ENCODE data around the gene PC. TPM values are rescaled to one million over a fixed set of nuclear protein-coding genes. Genes with fewer than 3 reads are reported as not detected.
"Not testable (repeated sequence)": the region's sequence is repeated elsewhere in the genome, so short reads cannot be mapped to it uniquely, and the experiment has no call there.

The PC gene, protein sequence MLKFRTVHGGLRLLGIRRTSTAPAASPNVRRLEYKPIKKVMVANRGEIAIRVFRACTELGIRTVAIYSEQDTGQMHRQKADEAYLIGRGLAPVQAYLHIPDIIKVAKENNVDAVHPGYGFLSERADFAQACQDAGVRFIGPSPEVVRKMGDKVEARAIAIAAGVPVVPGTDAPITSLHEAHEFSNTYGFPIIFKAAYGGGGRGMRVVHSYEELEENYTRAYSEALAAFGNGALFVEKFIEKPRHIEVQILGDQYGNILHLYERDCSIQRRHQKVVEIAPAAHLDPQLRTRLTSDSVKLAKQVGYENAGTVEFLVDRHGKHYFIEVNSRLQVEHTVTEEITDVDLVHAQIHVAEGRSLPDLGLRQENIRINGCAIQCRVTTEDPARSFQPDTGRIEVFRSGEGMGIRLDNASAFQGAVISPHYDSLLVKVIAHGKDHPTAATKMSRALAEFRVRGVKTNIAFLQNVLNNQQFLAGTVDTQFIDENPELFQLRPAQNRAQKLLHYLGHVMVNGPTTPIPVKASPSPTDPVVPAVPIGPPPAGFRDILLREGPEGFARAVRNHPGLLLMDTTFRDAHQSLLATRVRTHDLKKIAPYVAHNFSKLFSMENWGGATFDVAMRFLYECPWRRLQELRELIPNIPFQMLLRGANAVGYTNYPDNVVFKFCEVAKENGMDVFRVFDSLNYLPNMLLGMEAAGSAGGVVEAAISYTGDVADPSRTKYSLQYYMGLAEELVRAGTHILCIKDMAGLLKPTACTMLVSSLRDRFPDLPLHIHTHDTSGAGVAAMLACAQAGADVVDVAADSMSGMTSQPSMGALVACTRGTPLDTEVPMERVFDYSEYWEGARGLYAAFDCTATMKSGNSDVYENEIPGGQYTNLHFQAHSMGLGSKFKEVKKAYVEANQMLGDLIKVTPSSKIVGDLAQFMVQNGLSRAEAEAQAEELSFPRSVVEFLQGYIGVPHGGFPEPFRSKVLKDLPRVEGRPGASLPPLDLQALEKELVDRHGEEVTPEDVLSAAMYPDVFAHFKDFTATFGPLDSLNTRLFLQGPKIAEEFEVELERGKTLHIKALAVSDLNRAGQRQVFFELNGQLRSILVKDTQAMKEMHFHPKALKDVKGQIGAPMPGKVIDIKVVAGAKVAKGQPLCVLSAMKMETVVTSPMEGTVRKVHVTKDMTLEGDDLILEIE
- 8.6 TPM for total RNA-seq
- long read RNA-seq, full-length matches to known transcripts, result 9 of 15 reads
- long read RNA-seq, partial matches to known transcripts, result 5 of 15 reads
- long read RNA-seq, other reads (novel, unspliced or antisense), result 1 of 15 reads

DNA sequence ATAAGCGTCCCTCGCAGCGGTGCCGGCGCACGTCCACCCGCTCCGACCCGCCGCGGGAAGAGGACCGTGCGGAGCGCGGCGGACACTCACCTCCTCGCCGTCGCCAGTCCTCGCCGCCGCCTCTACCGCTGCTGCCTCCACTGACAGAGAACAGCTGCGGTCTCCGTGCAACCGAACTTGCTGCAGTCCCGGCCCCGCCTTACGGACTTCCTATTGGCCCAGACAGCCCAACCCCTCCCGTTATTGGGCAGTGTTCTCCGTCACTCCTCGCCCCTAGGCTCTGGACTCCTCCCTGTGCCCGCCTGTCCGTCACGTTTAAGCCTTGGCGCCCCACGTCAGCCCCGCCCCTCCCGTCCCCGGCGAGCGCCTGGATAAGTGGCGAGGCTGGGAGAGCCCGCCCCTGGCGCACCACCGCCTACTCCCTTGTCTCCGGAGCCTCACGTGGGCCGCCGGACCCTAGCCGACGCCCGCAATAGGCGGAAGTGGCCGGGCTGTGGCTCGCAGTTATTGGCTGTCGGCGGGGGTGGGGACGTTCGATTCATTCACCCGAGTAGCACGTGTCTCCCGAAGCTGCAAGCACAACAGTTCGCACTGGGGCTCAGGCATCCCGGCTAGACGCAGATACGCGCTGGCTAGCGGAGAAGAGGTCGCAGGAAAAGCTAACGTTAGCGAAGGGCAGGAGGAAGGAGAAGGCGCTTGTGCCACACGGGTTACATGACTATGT, at the start of gene PC:
Gene PC, minus strand, starts transcription at position 152 of the 724 bp plus-strand sequence. CDS start 86,224 bp downstream, outside the sequence.
- peak; percentile 100 for DNase-seq
- intact Hi-C loops (cut with DNase I), result no loop called here
- ATAC-seq (ENCODE audit: poor library complexity), result peak; percentile 99

DNA sequence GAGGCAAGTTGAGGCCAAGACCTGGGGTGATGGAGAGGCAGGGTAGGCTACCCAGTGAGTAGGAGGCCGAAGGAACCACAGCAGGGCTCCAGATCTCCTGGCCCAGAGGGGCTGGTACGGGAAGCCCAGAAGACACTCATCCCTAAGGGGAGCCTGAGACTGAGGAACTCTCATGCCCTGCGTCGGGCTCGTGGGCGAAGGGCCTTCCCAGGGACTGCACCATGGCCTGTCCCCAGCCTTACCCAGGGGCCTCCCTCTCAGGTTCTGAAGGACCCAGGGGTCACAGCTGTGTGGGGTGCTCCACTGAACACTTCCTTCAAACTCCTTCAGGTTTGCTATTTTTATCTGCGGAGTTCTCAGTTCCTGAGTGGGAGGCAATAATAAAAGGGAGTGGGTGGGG, 48.9 kb upstream of the PC start:
- no peak for DNase-seq

DNA sequence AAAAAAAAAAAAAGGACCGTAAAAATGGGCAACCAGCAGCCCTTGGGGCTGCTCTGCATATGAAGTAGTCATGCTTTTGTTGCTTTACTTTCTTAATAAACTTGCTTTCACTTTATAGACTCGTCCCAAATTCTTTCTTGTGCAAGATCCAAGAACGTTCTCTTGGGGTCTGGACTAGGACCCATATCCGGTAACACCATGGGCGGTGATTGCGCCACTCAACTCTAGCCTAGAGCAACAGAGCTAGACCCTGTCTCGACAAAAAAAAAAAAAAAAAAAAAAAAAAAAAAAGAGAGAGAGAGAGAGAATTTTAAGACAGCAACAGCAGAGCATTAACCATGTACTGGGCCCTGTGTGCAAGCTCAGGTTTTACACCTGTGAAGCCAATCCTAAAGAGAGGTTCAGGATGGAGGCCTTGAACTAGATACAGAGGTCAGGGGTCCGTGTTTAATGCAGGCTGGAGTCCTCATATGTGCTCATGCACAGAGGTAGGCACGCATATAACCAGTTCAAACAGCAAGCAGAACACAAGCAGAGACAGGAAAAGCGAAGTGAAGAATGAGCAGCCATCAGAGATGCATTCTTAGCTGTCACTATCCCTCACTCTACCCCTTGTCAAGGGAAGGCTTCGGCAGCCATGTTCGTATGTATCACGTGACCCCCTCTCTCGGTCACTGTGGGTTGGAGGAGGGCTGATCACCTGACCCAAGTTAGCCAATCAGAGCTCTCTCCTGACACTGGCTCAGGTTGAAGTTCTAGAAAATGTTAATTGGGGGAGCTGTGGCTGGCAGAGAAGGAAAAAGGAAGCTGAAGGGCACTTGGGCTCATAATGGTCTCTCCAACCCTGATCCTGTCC, 48.1 kb upstream of the PC start:
- peak; percentile 72 for DNase-seq
- ATAC-seq (ENCODE audit: poor library complexity), result peak; percentile 68
- intact Hi-C loops (cut with DNase I), result no loop called here

More for the DNA sequence above, 48.9 kb upstream of the PC start:
- intact Hi-C loops (cut with DNase I), result no loop called here
- no peak for ATAC-seq (ENCODE audit: poor library complexity)

DNA sequence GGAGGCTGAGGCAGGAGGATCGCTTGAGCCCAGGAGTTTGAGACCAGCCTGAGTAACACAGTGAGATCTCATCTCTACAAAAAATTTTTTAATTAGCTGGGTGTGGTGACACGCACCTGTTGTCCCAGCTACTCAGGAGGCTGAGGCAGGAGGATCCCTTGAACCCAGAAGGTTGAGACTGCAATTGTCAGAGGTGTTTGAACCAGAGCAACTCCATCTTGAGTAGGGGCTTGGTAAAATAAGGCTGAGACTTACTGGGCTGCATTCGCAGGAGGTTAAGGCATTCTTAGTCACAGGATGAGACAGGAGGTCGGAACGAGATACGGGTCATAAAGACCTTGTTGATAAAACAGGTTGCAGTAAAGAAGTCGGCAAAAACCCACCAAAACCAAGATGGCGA, 47.0 kb upstream of the PC start:
- ATAC-seq (ENCODE audit: poor library complexity); DNase-seq; intact Hi-C loops (cut with DNase I): not testable (repeated sequence)

DNA sequence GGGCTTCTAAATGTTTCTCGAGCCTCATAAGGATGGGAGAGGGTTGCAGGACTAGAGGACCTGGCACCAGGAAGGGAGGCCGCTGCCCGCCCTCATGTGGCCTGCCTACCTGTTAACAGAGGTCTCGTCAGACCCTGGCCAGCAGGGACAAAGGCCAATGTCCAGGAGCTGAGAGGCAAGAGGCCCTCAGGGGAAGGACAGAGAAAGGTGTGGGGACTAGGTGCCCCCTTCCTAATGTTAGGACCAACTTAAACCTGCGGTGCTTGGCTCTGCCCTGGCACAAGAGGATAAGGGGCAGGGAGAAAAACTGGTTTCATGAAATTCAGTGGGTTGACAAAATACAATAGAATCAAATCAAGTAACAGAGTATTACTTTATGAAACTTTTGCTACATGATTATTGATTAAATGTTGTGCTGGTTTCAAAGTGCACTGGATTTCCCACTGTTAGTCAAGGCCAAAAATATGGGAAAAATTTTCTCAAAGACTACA, 44.8 kb upstream of the PC start:
- DNase-seq, result no peak
- no peak for ATAC-seq (ENCODE audit: poor library complexity)
- intact Hi-C loops (cut with DNase I), result no loop called here

DNA sequence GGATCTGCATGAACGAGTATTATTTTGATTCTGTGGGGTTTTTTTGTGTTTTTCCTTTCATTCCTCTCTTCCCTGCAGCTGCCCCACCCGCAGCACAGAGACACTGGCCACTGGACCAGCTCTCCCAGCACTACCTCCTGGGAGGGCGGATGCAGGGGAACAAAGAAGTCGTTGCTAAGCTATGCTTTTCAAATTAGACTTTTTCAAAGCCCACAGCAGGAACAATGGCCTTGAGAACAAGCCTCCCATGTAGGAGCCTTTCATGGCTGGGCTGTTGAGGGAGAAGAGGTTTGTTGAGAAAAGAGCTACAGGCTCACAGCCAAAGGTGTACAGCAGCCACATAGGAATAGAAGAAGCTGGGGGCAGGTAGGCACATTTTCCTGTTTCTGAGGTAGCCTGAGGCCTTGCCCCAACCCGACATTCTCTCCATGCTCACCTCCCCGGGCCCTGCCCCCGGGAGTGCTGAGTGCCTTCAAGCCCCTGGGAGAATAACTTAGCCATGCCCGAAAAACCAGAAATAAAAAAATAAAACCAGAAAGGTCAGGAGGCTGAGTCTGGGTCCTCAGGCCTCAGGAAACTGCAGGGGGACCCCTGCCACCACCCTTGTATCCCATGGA, 44.2 kb upstream of the PC start:
- intact Hi-C loops (cut with DNase I), result no loop called here
- DNase-seq, result no peak
- ATAC-seq (ENCODE audit: poor library complexity), result no peak

DNA sequence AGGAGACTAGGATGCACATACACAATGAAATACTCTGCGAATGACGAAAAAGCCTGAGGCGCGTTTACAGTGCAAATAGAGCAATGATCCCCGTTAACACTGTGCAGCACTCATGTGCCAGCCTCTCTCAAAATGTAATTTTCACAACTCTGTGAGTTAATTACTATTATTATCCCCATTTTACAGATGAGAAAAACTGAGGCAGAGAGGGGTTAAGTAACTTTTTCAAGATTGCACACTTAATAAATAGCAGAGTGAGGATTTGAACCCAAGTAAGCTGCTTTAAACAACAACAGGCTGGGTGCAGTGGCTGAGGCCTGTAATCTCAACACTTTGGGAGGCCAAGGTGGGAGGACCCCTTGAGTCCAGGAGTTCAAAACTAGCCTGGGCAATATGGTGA, 43.1 kb upstream of the PC start:
- DNase-seq, result no peak
- no peak for ATAC-seq (ENCODE audit: poor library complexity)
- intact Hi-C loops (cut with DNase I), result no loop called here

DNA sequence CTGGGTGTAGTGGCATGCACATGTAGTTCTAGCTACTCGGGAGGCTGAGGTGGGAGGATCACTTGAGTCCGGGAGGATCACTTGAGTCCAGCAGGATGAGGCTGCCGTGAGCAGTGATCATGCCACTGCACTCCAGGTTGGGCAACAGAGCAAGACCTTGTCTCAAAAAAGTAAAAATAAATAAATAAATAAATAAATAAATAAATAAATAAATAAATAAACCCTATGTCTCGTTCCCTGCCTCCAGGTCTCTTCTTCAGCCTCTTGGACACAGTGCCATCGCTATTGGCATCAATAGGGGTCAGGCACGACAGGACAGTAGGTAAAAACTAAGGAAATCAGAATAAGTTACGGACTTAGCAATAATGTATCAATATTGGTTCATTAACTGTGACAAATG, 41.4 kb upstream of the PC start:
- intact Hi-C loops (cut with DNase I), result no loop called here
- ATAC-seq (ENCODE audit: poor library complexity) (no peak), DNase-seq (no peak)

DNA sequence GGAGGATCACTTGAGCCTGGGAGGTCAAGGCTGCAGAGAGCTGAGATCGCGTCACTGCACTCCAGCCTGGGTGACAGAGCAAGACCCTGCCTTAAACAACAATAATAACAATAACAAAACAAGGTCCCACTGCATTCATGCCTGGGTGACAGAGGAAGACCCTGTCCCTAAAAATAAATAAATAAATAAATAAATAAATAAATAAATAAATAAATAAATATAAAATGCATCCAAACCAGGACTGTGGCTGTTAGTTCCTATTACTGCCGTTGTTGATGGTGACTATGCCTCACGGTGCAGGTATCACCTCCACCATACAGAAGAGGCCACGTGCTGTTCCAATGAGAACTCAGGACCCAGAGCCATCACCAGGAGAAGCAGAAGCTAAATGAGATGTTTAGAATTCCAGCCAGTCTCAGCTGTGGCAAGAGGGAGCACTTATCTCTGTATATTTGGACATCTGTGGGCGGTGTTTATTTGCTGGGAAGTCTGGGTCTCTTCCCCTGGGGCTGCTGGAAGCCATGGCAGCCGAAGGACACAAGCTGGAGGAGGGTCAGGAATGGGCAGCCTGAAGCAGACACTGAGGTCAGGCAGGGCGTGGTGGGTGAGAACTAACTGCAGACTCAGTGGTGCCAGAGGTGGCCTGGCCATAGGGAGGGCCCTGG, 38.6 kb upstream of the PC start:
- ATAC-seq (ENCODE audit: poor library complexity), result peak; percentile 53
- DNase-seq, result peak; percentile 45
- intact Hi-C loops (cut with DNase I), result no loop called here

DNA sequence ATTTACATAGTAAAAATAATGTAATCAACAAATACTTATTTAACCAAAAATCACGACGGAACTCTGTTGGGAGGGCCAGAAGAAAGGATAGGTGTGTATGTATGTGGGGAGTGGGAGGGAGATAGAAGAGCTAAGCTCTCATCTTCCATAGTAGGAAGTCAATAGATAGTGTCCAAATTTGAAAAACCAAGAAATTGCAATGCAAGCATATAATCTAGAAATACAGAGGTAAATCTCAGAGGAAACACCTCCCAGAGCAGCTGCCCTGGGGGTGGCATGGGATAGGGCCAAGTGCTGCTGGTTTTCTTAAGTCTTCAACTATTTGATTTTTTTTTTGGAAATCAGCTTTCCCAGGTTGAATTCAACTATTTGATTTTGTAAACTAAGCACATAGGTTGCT, 33.9 kb upstream of the PC start:
- DNase-seq, result no peak
- no peak for ATAC-seq (ENCODE audit: poor library complexity)
- intact Hi-C loops (cut with DNase I), result no loop called here

DNA sequence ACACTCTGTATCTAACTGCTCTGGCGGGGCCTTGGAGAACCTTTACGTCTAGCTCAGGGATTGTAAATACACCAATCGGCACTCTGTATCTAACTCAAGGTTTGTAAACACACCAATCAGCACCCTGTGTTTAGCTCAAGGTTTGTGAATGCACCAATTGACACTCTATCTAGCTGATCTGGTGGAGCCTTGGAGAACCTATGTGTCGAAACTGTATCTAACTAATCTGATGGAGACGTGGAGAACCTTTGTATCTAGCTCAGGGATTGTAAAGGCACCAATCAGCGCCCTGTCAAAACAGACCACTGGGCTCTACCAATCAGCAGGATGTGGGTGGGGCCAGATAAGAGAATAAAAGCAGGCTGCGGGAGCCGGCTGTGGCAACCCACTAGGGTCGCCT, 31.2 kb upstream of the PC start:
- ATAC-seq (ENCODE audit: poor library complexity); intact Hi-C loops (cut with DNase I); DNase-seq: not testable (repeated sequence)

DNA sequence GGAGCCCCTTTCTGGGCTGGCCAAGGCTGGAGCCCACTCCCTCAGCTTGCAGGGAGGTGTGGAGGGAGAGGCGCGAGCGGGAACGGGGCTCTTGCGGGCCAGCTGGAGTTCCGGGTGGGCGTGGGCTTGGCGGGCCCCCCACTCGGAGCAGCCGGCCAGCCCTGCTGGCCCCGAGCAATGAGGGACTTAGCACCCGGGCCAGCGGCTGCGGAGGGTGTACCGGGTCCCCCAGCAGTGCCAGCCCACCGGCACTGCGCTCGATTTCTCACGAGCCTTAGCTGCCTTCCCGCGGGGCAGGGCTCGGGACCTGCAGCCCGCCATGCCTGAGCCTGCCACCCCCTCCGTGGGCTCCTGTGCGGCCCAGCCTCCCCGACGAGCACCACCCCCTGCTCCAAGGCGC, 30.6 kb upstream of the PC start:
- DNase-seq; intact Hi-C loops (cut with DNase I); ATAC-seq (ENCODE audit: poor library complexity): not testable (repeated sequence)

DNA sequence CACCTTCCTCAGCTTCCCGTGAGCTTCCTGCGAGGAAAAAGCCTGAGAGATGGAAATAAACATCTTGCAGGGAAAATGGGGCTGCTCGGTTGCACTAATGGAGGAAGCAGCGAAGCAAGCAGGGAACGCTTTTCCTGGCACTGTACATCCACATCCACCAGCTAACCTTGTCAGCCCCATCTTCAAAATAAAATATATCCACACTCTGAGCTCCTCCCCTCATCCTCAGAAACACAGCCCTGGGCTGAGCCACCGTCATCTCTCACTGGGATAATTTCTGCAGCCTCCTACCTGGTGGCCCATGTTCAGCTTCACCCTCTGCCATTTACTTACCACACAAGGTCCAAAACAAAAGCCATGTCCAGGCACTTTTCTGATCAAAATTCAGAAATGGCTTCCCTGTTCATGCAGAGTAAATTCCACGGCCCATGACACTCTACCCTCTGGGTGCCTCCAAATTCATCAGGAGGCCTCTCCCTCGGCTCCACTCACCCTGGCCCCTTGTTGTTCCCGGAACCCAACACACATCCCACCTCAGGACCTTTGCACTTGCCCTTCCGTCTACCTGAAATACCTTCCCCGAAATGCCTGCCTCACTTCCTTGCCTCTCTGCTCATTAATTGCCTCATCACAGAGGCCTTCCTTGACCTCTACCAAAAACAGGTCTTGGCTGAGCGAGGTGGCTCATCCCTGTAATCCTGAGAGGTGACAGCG, 29.9 kb upstream of the PC start:
- ATAC-seq (ENCODE audit: poor library complexity) (no peak), DNase-seq (no peak)
- intact Hi-C loops (cut with DNase I), result no loop called here

DNA sequence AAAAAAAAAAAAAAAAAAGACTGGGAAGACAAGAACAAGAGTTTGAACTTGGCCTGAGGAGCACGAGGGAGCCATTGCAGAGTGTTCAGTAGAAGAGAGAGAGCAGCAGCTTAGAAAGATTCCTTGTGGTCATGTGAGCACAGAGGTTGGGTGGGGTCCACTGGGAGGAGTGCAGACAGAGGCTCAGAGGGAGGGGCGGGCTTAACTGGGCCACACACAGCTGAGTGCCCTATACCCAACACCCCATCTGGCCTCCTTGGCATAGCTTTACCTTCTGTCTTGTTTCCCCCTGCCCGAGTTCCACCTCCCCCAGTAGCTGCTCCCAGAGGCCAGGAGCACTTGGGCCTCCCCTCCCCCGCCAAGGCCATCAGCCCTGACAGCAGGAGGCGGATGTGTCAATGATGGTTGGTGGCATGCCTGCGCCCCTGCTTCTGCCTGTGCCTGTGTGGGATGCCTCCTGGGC, 29.0 kb upstream of the PC start:
- DNase-seq (peak; percentile 45), ATAC-seq (ENCODE audit: poor library complexity) (peak; percentile 24)
- intact Hi-C loops (cut with DNase I), result no loop called here

DNA sequence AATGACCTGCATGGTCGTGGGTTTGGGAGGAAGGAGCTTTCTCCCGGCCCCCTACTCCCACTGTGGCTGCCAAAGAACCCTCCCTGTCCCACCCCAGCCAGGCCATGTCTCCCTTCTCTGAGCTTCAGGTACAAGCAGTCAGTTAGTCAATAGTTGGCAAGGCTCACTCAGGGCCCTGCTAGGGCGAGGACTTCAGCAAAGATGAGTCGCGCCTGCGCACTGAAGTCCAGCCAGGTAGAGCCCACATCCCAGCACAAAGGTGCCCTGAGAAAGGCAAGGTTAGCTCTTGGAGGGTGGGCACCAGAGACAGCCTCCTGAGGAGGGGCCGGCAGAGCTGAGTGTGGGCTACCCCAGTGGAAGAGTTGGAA, 28.0 kb upstream of the PC start:
- intact Hi-C loops (cut with DNase I), result no loop called here
- peak; percentile 18 for ATAC-seq (ENCODE audit: poor library complexity)
- DNase-seq, result no peak
